DND-41 (cell line): Measurements from ENCODE around the gene YIPF3.
A peak's percentile ranks its signal among the peaks of the same experiment; 100 is the strongest.

ENCODE experiments used
- ATAC-seq: fragments of 200-7000 bp; cut with Tn5 transposase; 3 replicates; pipeline ENCODE4 v1.9.1; 2021; ENCODE audit warnings: low read depth; ENCODE audit not compliant: insufficient read depth
- DNase-seq: peaks from one replicate; pipeline ENCODE4 v3.0.0-alpha.2; 2020
- H2AFZ ChIP-seq: 2 replicates; pipeline ENCODE4 v1.6.0; 2012; ENCODE audit warnings: low read depth, low read length
- H3K27ac ChIP-seq: 2 replicates; pipeline ENCODE4 v1.5.1; 2012; ENCODE audit warnings: low read length, inconsistent platforms
- H3K27me3 ChIP-seq: fragments of 200-600 bp; sonication (generic); 2 replicates; pipeline ENCODE4 v1.6.0; 2012; ENCODE audit warnings: low read length, mild to moderate bottlenecking, inconsistent platforms; ENCODE audit not compliant: insufficient read depth, poor library complexity
- H3K36me3 ChIP-seq: 2 replicates; pipeline ENCODE4 v1.5.1; 2012; ENCODE audit warnings: low read length, inconsistent platforms; ENCODE audit not compliant: insufficient read depth
- H3K4me1 ChIP-seq: 2 replicates; pipeline ENCODE4 v1.5.1; 2012; ENCODE audit warnings: mild to moderate bottlenecking, low read length; ENCODE audit not compliant: insufficient read depth
- H3K4me2 ChIP-seq: 2 replicates; pipeline ENCODE4 v1.6.0; 2012; ENCODE audit warnings: mild to moderate bottlenecking, moderate library complexity, low read length, inconsistent platforms; ENCODE audit not compliant: insufficient read depth
- H3K4me3 ChIP-seq, 2 experiments: fragments of 200-600 bp in 1 of 2; shearing (Covaris generic) in 1 of 2; 2 replicates each; pipeline ENCODE4 v1.5.1; 2012 to 2016; ENCODE audit warnings: inconsistent platforms in 2 of 2, low read length in 2 of 2, mild to moderate bottlenecking in 2 of 2, low read depth in 1 of 2, moderate library complexity in 1 of 2
- H3K79me2 ChIP-seq: 2 replicates; pipeline ENCODE4 v1.6.0; 2012; ENCODE audit warnings: low read length, inconsistent platforms; ENCODE audit not compliant: insufficient read depth
- H3K9ac ChIP-seq: 2 replicates; pipeline ENCODE4 v1.6.0; 2012; ENCODE audit warnings: low read depth, mild to moderate bottlenecking, inconsistent platforms, low read length, moderate library complexity
- H3K9me3 ChIP-seq: 2 replicates; pipeline ENCODE4 v1.5.1; 2012; ENCODE audit warnings: low read length, moderate library complexity, mild to moderate bottlenecking, inconsistent platforms; ENCODE audit not compliant: insufficient read depth, severe bottlenecking
- H4K20me1 ChIP-seq: 2 replicates; pipeline ENCODE4 v1.6.0; 2012; ENCODE audit warnings: low read length; ENCODE audit not compliant: insufficient read depth
- EZH2 ChIP-seq: IDR thresholded peaks from 3 replicates; pipeline ENCODE4 v1.6.1; 2012; ENCODE audit warnings: borderline replicate concordance, low read depth, mild to moderate bottlenecking, moderate library complexity, low read length, inconsistent platforms; ENCODE audit not compliant: severe bottlenecking
- TF ChIP-seq, protein P1 (sequence below): IDR thresholded peaks from 2 replicates; pipeline ENCODE4 v1.5.1; 2012; ENCODE audit warnings: borderline replicate concordance, low read length, moderate library complexity, mild to moderate bottlenecking; ENCODE audit not compliant: poor library complexity, severe bottlenecking; ENCODE audit errors: extremely low read depth

YIPF3 gene

GRCh38 chr6:43497689-43498088 is 19.0 kb downstream of the YIPF3 start:
- no peaks in the 10 kb centered on the region for H3K4me1 ChIP-seq
- no peak overlapping the region for H3K27ac ChIP-seq
- peaks cover 21% of the 10 kb centered on the region for H4K20me1 ChIP-seq
- TF ChIP-seq, protein P1, sequence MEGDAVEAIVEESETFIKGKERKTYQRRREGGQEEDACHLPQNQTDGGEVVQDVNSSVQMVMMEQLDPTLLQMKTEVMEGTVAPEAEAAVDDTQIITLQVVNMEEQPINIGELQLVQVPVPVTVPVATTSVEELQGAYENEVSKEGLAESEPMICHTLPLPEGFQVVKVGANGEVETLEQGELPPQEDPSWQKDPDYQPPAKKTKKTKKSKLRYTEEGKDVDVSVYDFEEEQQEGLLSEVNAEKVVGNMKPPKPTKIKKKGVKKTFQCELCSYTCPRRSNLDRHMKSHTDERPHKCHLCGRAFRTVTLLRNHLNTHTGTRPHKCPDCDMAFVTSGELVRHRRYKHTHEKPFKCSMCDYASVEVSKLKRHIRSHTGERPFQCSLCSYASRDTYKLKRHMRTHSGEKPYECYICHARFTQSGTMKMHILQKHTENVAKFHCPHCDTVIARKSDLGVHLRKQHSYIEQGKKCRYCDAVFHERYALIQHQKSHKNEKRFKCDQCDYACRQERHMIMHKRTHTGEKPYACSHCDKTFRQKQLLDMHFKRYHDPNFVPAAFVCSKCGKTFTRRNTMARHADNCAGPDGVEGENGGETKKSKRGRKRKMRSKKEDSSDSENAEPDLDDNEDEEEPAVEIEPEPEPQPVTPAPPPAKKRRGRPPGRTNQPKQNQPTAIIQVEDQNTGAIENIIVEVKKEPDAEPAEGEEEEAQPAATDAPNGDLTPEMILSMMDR = no peak
- no peak for TF ChIP-seq EZH2
- ATAC-seq = no peak
- no peak overlapping the region for H2AFZ ChIP-seq
- H3K4me3 ChIP-seq = no peak overlapping the region
- H3K36me3 ChIP-seq = peaks cover 54% of the 10 kb centered on the region
- no peaks in the 10 kb centered on the region for H3K9me3 ChIP-seq
- no peak overlapping the region for H3K9ac ChIP-seq
- no peak overlapping the region for H3K4me2 ChIP-seq
- DNase-seq = no peak
- H3K79me2 ChIP-seq = peaks cover 9% of the 10 kb centered on the region; the same call in 1 of the 2 replicates
- H3K27me3 ChIP-seq = no peaks in the 10 kb centered on the region

DNA sequence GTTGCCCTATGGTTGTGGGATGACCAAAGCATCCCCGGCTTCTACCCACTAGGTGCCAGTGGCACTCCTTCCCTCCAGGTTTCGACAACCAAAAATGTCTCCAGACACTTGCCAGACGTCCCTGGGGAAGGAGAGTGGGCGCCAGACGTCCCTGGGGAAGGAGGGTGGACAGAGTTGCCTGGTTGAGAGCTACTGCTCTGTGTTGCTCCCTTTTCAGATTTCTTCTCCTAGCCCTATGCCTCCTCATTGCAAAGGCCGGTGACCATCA is 19.7 kb downstream of the YIPF3 start:
- Histone ChIP-seq H4K20me1 (peaks cover 26% of the 10 kb centered on the region), H3K27me3 (no peaks in the 10 kb centered on the region), H3K9me3 (no peaks in the 10 kb centered on the region), H3K27ac (no peak overlapping the region), H3K36me3 (peaks cover 48% of the 10 kb centered on the region), H3K4me2 (no peak overlapping the region), H3K4me1 (no peaks in the 10 kb centered on the region), H3K4me3 (no peak overlapping the region), H3K9ac (no peak overlapping the region), H3K79me2 (peaks cover 13% of the 10 kb centered on the region; the same call in 1 of the 2 replicates), H2AFZ (no peak overlapping the region)
- ATAC-seq (no peak), DNase-seq (no peak)
- TF ChIP-seq, protein P1 = no peak
- no peak for TF ChIP-seq EZH2

DNA sequence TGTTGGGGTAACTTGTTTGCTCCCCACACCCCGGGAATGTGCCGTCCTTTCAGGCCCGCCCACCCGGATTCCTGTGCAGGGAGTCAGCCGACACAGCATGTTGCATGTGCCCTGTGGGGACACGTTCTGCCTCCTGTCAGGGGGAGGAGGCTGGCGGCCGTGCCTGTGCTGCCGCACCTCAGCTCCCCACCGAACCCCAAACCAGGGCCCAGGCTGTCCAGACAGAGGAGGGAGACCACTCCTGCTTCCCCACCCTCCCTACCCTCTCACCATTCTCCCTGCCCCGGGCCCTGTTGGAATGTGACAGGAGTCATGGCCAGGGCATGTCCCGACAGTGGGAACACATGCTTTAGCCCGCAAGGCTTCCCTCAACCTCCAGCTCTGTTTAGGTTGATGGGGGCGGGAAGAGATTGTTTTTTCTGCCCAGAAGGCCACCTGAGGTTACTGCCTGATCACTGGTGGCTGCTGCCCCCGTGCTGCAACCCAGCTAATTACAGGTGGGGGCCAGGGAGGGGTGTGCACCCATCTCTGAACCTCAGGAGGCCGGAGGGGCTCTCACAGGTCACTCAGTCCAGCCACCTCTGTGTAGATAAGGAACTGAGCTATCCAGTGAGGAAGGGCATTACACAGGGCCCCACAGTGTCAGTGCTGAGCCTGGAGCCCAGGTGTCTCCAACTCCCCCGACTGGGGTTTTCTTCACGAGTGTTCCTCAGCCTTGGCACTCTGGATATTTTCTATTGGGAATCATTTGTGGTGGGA is 20.2 kb downstream of the YIPF3 start:
- no peak overlapping the region for H2AFZ ChIP-seq
- peaks cover 29% of the 10 kb centered on the region for H4K20me1 ChIP-seq
- H3K9me3 ChIP-seq = no peaks in the 10 kb centered on the region
- no peak overlapping the region for H3K27ac ChIP-seq
- H3K9ac ChIP-seq = no peak overlapping the region
- H3K4me1 ChIP-seq = no peaks in the 10 kb centered on the region
- ATAC-seq (no peak; the same call in 2 of the 3 replicates), DNase-seq (no peak)
- peaks cover 43% of the 10 kb centered on the region for H3K36me3 ChIP-seq
- H3K4me2 ChIP-seq = no peak overlapping the region
- no peaks in the 10 kb centered on the region for H3K27me3 ChIP-seq
- peaks cover 13% of the 10 kb centered on the region; the same call in 1 of the 2 replicates for H3K79me2 ChIP-seq
- TF ChIP-seq EZH2 = no peak
- TF ChIP-seq, protein P1 = peak; percentile 54
- H3K4me3 ChIP-seq = no peak overlapping the region
